Pancreas (tissue), 10 donors: ENCODE measurements around the gene ESRRG. TPM values are rescaled to one million over a fixed set of nuclear protein-coding genes. Genes with fewer than 3 reads are reported as not detected.

ENCODE experiments used
- ATAC-seq, 4 donors: fragments of 200-7000 bp; cut with Tn5 transposase; one replicate each; pipeline versions ENCODE4 v1.8.0 to v1.9.1; 2020; ENCODE audit warnings: mild to moderate bottlenecking in 4 of 4, moderate library complexity in 4 of 4
- DNase-seq, 6 donors: peaks; one replicate each; pipeline ENCODE4 v3.0.0-alpha.2; 2020
- FAIRE-seq: peaks from 2 replicates; lab custom pipeline; 2012; peaks lifted over from hg19 to GRCh38; lab: Jason Lieb, UNC
- H3K27ac ChIP-seq, 4 donors: fragments of 200-600 bp; sonication (generic); 1 replicate in 3 of 4; 2 replicates in 1 of 4; pipeline versions ENCODE4 v1.5.0 to v1.8.0; 2020
- H3K27me3 ChIP-seq, 4 donors: fragments of 200-600 bp; one replicate each; pipeline ENCODE4 v1.8.0; 2021
- H3K36me3 ChIP-seq, 3 donors: fragments of 200-600 bp; sonication (generic) in 1 of 3; one replicate each; pipeline versions ENCODE4 v1.5.0 to v1.8.0; 2020 to 2021
- H3K4me1 ChIP-seq, 3 donors: fragments of 200-600 bp; one replicate each; pipeline ENCODE4 v1.8.0; 2021
- H3K4me3 ChIP-seq, 4 donors: fragments of 200-600 bp; sonication (generic) in 2 of 4; one replicate each; pipeline versions ENCODE4 v1.5.0 to v1.8.0; 2020 to 2021
- H3K9me3 ChIP-seq, 4 donors: fragments of 200-600 bp; one replicate each; pipeline ENCODE4 v1.8.0; 2021
- CTCF ChIP-seq, 4 donors: fragments of 200-600 bp; sonication (generic) in 3 of 4; IDR thresholded peaks; one replicate each; pipeline versions ENCODE4 v1.5.0 to v1.8.0; 2021; ENCODE audit warnings: antibody characterized with exemption in 4 of 4
- WGBS, 2 donors: extraction: QIAGEN DNeasy Blood & Tissue Kit; methylation state at CpG; one replicate each; pipeline ENCODE4 v1.1.7; 2013; 5-methylcytosine and 5-hydroxymethylcytosine counted together
- intact Hi-C, 3 donors: fragments of 100-400 bp; cut with DNase I; formaldehyde crosslinking; loops; one replicate each; pipeline versions ENCODE4 v1.11.1 to v1.14.2; 2022
- polyA plus RNA-seq, 2 donors: library from polyadenylated mRNA; stranded (reverse); fragments of 200-250 nt; gene quantifications; one replicate each; pipeline ENCODE4 v1.2.3, GENCODE V29; 2013
- total RNA-seq, 6 donors: library from RNA; stranded (reverse); fragmentation: NEBNext Ultra II Directional in 4 of 6; extraction: Animal tissue kit (Norgen Biotek cat#: 25700) in 4 of 6; gene quantifications; one replicate each; pipeline versions ENCODE4 v1.2.1 to v1.2.4, GENCODE V29; 2021 to 2023
- donor health status: healthy with polysubstance abuse.
- donor health status: DM: no; HTN: no; CAD: no; lungs with moderate emphysema.
- donor health status: DM: no; HTN: no; CAD: no.
- donor health status: control.
- donor health status: control.
- donor health status: Bipolar disorder and iron deficiency.
- donor health status: DM: yes; HTN: yes; CAD: no.
- donor health status: DM: no; HTN: no; CAD: no.
- donor health status: DM: no; HTN: no; CAD: no.
- donor health status: DM: yes; HTN: yes; CAD: no.

The ESRRG gene
- total and polyA plus RNA-seq, 8 donors, result 3.5 to 14.9 (median 10.4) TPM

- TF ChIP-seq CTCF (IDR thresholded peaks at IDR 0.05), result no peak
- Histone ChIP-seq H3K4me3 (no peak overlapping the region), H3K4me1 (no peaks in the 10 kb centered on the region), H3K9me3 (no peaks in the 10 kb centered on the region), H3K36me3 (no peaks in the 10 kb centered on the region), H3K27ac (no peak overlapping the region), H3K27me3 (no peaks in the 10 kb centered on the region)
- intact Hi-C loops, result no loop called here
- no peak for FAIRE-seq
- no peak for ATAC-seq
- 83 to 91% methylated on average over 1 of the region's 1 CpG for WGBS, 2 donors
- no peak for DNase-seq
These were observed 80.1 kb downstream of the ESRRG start for GRCh38 chr1:216643176-216643575.

DNA sequence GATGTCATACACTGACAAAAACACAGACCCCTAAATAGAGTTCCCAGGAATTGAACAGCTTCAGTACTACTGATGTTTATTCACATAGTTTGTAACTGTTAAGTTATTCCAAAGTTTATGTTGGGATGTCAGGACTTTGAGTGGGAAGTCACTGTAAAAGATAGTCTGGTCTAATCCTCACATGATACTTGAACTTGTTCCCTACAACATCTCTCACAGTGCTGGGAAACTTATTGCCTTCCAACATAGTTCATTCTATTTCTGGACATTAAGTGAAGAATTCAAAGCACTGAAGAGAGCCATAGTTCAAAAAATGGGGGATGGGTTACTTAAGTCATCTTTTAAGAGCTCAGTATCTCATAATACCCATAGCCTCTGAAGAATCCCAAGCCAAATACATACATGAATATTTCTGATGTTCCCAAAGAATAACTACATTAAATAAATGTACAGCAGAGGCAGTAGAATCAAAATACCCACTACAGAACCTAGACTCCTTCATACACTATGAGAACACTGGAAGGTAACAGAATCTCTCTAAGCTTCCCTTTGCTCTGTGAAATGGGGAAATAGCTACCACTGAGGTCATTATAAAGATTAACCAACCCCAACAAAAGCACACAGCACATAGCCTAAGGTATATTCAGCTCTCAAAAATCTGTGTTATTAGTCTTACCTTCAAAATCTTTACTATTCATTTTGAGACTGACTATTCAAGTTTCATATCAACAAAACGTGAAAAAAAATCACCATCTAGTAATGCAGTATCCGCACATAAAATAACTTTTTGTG lies 81.4 kb downstream of the ESRRG start:
- FAIRE-seq (no peak), ATAC-seq (no peak), DNase-seq (no peak)
- no peak overlapping the region for H3K27ac ChIP-seq
- no peaks in the 10 kb centered on the region for H3K9me3 ChIP-seq
- TF ChIP-seq CTCF (IDR thresholded peaks at IDR 0.05), result no peak
- 82 to 88% methylated on average over 2 of the region's 2 CpGs for WGBS, 2 donors
- no peaks in the 10 kb centered on the region for H3K36me3 ChIP-seq
- intact Hi-C loops, result no loop called here
- H3K27me3 ChIP-seq, result no peaks in the 10 kb centered on the region
- H3K4me1 ChIP-seq, result no peaks in the 10 kb centered on the region
- H3K4me3 ChIP-seq, result no peak overlapping the region

- DNase-seq (no peak), ATAC-seq (no peak), FAIRE-seq (no peak)
- Histone ChIP-seq H3K4me3 (no peak overlapping the region), H3K27me3 (no peaks in the 10 kb centered on the region), H3K36me3 (no peaks in the 10 kb centered on the region), H3K27ac (no peak overlapping the region), H3K9me3 (no peaks in the 10 kb centered on the region), H3K4me1 (no peaks in the 10 kb centered on the region)
- TF ChIP-seq CTCF (IDR thresholded peaks at IDR 0.05), result no peak
- WGBS, 2 donors, result 83 to 84% methylated on average over 3 of the region's 3 CpGs
- intact Hi-C loops, result no loop called here
These were observed 83.1 kb downstream of the ESRRG start for GRCh38 chr1:216640100-216640499.

DNA sequence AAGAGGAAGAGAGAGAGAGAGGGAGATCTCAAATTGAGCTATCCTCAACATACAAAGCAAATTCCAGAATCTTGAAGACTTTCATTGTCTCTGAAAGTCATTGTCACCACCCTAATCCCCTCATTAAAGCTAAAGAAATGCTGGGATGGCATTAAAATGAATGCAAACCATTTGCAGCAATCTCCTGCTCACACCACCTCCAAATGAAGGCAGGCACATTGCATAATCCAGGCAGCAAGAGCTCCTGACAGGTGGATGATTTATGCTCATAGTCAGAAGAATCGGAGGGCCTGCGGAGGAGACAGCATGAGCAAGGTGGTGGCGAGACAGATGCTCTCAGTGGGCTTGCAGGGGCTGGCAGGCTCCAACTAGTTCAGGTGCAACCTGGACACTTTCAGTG lies 90.2 kb downstream of the ESRRG start:
- Histone ChIP-seq H3K36me3 (no peaks in the 10 kb centered on the region), H3K4me3 (no peak overlapping the region), H3K9me3 (no peaks in the 10 kb centered on the region), H3K27ac (no peak overlapping the region), H3K27me3 (no peaks in the 10 kb centered on the region), H3K4me1 (no peaks in the 10 kb centered on the region)
- ATAC-seq, result no peak
- no peak for DNase-seq
- FAIRE-seq, result no peak
- 47 to 57% methylated on average over 3 of the region's 3 CpGs for WGBS, 2 donors
- TF ChIP-seq CTCF (IDR thresholded peaks at IDR 0.05), result no peak
- intact Hi-C loops, result no loop called here

GRCh38 chr1:216630532-216630931 lies 92.7 kb downstream of the ESRRG start:
- Histone ChIP-seq H3K27ac (no peak overlapping the region), H3K27me3 (no peaks in the 10 kb centered on the region), H3K9me3 (no peaks in the 10 kb centered on the region), H3K36me3 (no peaks in the 10 kb centered on the region), H3K4me1 (no peaks in the 10 kb centered on the region), H3K4me3 (no peak overlapping the region)
- intact Hi-C loops, result no loop called here
- no peak for FAIRE-seq
- no peak for DNase-seq
- 70 to 71% methylated on average over 2 of the region's 2 CpGs for WGBS, 2 donors
- no peak for ATAC-seq
- TF ChIP-seq CTCF (IDR thresholded peaks at IDR 0.05), result no peak
